NCI-H128 (cell line): ENCODE data around the gene GPR173.

Source experiments
- DNase-seq: peaks from one replicate; lab custom pipeline; 2025; ENCODE audit not compliant: unreplicated experiment; lab: John Stamatoyannopoulos, UW

The GPR173 gene

DNA sequence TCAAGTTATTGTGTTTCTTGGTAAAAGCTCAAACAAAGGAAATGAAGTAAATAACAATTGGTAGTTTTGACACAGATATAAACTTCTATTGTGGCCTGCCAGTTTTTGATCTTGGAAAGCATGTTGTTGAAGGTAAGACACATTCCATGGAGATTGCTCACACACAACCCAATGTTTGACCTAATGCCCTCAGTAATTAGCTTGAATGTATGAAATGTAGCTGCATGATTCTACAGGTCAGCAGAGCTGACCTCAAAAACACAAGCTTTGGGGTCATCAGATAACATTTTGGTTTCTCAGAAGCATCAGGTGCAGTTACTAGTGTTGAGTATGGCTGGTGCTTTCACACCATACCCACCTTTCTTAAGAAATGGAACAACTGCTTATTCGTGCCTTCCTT, 16.5 kb downstream of the GPR173 start:
- DNase-seq, result no peak

GRCh38 chrX:53071064-53071463, 22.5 kb downstream of the GPR173 start:
- DNase-seq, result no peak

GRCh38 chrX:53071604-53072417, 23.2 kb downstream of the GPR173 start:
- DNase-seq, result peak; percentile 83

DNA sequence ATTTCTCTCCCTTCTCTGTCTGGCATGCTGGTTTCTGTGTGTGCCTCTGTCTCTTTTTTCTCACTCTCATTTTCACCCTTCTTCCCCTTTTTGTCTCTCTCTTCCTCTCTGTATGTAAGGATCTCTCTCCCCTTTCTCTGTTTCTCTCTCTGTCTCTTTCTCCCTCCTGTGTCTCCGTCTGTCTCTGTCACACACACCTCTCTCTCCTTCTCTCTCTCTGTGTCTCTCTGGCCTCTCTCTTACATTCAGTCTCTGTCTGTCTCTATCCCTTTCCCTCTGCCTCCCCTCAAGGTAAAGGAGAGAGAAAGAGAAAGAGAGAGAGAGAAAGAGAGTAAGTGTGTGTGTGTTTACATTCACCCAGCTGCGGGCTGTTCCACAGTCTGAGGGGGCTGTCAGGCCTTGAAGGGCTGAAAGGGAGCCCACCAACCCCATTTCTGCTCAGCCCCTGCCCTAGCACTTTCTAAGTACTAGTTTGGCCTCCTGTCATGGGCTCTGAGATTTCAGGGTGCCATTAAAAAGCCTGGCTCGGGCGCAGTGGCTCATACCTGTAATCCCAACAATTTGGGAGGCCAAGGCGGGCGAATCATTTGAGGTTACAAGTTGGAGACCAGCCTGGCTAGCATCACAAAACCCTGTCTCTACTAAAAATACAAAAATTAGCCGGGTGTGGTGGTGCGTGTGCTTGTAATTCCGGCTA, 24.0 kb downstream of the GPR173 start:
- no peak for DNase-seq

DNA sequence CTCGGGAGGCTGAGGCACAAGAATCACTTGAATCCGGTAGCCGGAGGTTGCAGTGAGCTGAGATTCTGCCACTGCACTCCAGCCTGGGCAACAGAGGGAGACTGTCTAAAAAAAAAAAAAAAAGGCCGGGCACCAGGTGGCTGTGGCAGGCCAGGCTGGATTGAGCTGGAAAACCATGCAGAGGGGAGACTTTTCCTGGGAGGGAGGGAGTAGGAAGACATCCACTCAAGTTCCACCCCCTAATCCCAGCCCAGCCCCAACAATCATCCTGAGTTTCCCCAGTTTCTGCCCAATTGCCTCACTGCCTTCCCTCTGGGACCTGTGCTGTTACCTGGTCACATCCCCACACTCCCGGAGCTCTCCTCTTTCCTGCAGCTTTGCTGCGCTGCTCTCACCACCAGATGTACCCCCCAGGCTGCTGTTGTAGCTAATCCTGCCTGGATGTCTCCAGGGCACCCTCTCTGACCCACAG, 24.6 kb downstream of the GPR173 start:
- no peak for DNase-seq

- DNase-seq, result no peak
These were observed 26.4 kb downstream of the GPR173 start for GRCh38 chrX:53075011-53075410.

DNA sequence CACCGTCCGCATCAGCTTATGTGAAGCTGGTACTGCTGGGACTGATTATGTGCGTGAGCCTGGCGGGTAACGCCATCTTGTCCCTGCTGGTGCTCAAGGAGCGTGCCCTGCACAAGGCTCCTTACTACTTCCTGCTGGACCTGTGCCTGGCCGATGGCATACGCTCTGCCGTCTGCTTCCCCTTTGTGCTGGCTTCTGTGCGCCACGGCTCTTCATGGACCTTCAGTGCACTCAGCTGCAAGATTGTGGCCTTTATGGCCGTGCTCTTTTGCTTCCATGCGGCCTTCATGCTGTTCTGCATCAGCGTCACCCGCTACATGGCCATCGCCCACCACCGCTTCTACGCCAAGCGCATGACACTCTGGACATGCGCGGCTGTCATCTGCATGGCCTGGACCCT, 28.1 kb downstream of the GPR173 start:
- no peak for DNase-seq

- no peak for DNase-seq
These were observed 28.9 kb downstream of the GPR173 start for GRCh38 chrX:53077207-53078197.

- no peak for DNase-seq
These were observed 30.4 kb downstream of the GPR173 start for GRCh38 chrX:53078943-53079342.

GRCh38 chrX:53080628-53081580, 32.3 kb downstream of the GPR173 start:
- DNase-seq, result no peak

DNA sequence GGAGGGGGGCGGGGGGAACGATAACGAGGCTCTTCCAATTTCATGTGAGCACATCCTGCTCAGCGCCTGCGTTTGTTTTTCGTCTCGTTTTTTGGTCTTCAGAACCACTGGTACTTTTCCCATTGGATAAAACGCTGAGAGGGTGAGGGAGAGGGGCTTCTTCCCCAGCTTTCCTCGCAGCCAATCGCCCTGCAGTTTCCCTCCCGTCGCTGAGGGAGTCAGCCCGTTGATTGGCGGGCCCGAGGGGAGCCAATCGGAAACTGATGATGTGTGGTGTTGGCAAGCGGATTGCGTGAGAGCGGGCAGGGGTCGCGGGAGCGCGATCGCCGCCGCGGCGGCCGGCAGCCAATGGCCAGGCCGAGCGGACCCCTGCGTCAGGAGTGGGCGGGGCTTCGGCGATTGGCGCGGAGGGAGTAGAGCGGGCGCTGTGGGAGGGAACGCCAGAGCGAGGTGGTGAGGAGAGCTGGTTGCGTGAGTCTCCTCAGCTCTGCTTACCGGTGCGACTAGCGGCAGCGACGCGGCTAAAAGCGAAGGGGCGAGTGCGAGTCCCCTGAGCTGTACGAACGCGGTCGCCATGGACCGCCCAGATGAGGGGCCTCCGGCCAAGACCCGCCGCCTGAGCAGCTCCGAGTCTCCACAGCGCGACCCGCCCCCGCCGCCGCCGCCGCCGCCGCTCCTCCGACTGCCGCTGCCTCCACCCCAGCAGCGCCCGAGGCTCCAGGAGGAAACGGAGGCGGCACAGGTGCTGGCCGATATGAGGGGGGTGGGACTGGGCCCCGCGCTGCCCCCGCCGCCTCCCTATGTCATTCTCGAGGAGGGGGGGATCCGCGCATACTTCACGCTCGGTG, 33.6 kb downstream of the GPR173 start, which contains the start of gene TSPYL2:
Gene TSPYL2, plus strand, starts transcription at position 443 of the 848 bp plus-strand sequence. Its CDS starts 132 bp downstream, at position 575.
- peak; percentile 91 for DNase-seq

DNA sequence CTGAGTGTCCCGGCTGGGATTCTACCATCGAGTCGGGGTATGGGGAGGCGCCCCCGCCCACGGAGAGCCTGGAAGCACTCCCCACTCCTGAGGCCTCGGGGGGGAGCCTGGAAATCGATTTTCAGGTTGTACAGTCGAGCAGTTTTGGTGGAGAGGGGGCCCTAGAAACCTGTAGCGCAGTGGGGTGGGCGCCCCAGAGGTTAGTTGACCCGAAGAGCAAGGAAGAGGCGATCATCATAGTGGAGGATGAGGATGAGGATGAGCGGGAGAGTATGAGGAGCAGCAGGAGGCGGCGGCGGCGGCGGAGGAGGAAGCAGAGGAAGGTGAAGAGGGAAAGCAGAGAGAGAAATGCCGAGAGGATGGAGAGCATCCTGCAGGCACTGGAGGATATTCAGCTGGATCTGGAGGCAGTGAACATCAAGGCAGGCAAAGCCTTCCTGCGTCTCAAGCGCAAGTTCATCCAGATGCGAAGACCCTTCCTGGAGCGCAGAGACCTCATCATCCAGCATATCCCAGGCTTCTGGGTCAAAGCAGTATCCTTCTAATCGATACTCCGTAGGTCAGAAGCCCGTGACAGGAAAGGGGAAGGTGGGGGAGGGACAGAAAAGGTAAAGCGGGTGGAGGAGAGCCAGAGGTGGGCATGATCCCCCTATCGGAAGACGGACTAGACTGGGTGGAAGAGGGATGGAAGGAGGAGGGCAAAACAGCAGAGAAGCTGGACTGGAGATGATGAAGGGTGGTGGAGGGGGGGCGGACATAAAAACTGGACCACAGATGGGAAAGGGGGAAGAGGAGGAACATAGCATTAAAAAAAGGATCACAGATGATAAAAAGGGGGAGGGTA, 34.4 kb downstream of the GPR173 start:
- DNase-seq, result no peak

DNA sequence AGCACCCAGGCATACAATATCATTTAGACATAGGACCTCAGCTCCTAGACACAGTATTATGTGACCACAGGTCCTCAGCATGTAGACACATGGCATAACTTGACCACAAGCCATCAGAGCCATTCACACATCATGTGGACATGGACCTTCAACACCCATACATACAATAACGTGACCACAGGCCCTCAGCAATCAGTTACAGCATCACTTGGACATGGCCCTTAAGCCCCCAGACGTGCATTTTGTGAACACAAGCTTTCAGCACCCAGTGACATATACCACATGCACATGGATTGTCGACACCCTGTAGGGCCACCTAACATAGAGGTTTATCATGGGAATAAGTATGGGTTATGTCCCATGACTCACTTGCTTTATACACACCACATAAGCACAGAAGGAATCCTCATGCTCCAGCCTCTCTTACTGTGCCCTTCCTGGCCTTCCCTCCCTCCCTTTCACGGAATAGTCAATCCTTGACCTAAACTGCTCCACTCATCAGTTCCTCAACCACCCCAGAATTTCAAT, 35.5 kb downstream of the GPR173 start:
- DNase-seq, result no peak

- DNase-seq, result no peak
These were observed 36.3 kb downstream of the GPR173 start for GRCh38 chrX:53084863-53085262.

- no peak for DNase-seq
These were observed 37.2 kb downstream of the GPR173 start for GRCh38 chrX:53085661-53086229.

DNA sequence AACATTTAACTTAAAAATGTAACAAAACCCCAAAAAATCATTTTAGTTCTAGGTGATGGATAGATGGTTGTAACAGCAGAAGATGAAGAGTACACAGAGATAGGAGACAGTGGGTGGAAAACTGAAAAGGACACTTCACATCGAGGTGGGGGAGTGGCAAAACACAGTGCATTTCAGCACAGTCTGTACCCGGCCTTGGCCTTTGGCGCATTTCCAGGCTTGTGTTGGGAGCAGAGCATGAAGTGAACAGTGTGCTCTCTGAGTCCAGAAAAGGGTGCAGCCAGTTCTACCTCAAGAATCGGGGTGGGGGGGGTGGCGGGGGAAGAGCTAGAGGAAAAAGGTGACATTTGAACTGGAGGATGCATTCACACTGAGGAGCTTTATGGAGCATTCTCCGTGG, 37.9 kb downstream of the GPR173 start:
- no peak for DNase-seq

- no peak for DNase-seq
These were observed 38.8 kb downstream of the GPR173 start for GRCh38 chrX:53087388-53087831.
